Natural killer cell treated with Interleukin-12 subunit alpha and Interleukin-12 subunit beta and Interleukin-15 and Interleukin-18, amount 100 ng/mL, for 72 hours (primary cell): Measurements from ENCODE around the gene RPTOR. TPM values are rescaled to one million over a fixed set of nuclear protein-coding genes. Genes with fewer than 3 reads are reported as not detected.

ENCODE experiments used
- ATAC-seq, 2 donors: fragments of 150-1000 bp; cut with Tn5 transposase in 1 of 2; sonication (Bioruptor Pico), chemical (Tn5 transposase) in 1 of 2; 2 replicates each; pipeline ENCODE4 v1.10.0; 2021
- DNase-seq: peaks from one replicate; pipeline ENCODE4 v3.0.0; 2022; ENCODE audit warnings: low spot score
- H3K27ac Mint-ChIP-seq, 2 donors: 1 replicate in 1 of 2; 2 replicates in 1 of 2; pipeline ENCODE4 v1.8.0; 2022; ENCODE audit warnings: mixed read lengths in 2 of 2, mild to moderate bottlenecking in 1 of 2, moderate library complexity in 1 of 2
- H3K27me3 Mint-ChIP-seq, 2 donors: 1 replicate in 1 of 2; 2 replicates in 1 of 2; pipeline ENCODE4 v1.8.0; 2022; ENCODE audit warnings: mixed read lengths in 2 of 2
- H3K36me3 Mint-ChIP-seq: one replicate; pipeline ENCODE4 v1.8.0; 2022; ENCODE audit warnings: mixed read lengths
- H3K4me1 Mint-ChIP-seq, 2 donors: 1 replicate in 1 of 2; 2 replicates in 1 of 2; pipeline ENCODE4 v1.8.0; 2022; ENCODE audit warnings: low read depth in 2 of 2, mixed read lengths in 2 of 2, mild to moderate bottlenecking in 1 of 2
- H3K4me3 Mint-ChIP-seq: one replicate; pipeline ENCODE4 v1.8.0; 2022; ENCODE audit warnings: mixed read lengths
- H3K9me3 Mint-ChIP-seq: 2 replicates; pipeline ENCODE4 v1.8.0; 2022; ENCODE audit warnings: mixed read lengths
- total RNA-seq, 2 donors: library from RNA; stranded (reverse); gene quantifications; one replicate each; pipeline ENCODE4 v1.2.3, GENCODE V29; 2022

Gene RPTOR
- total RNA-seq, 2 donors from 2014 or later, result 44.1 to 92.4 TPM

- peak overlapping the region; percentile 78 to 81 for H3K27ac Mint-ChIP-seq
- peaks cover 28 to 33% of the 10 kb centered on the region in 2 donors for H3K4me1 Mint-ChIP-seq
- DNase-seq, result peak; percentile 73
- H3K4me3 Mint-ChIP-seq, result peak overlapping the region; percentile 77
- no peaks in the 10 kb centered on the region for H3K27me3 Mint-ChIP-seq
- H3K36me3 Mint-ChIP-seq, result no peaks in the 10 kb centered on the region
- no peaks in the 10 kb centered on the region for H3K9me3 Mint-ChIP-seq
- peak; percentile 86 to 90 for ATAC-seq
Observed at GRCh38 chr17:80847496-80848230, 303.0 kb downstream of the RPTOR start.

- Mint-ChIP-seq H3K27ac (peak overlapping the region; percentile 78 to 81), H3K36me3 (no peaks in the 10 kb centered on the region), H3K4me1 (peaks cover 31 to 33% of the 10 kb centered on the region in 2 donors), H3K9me3 (no peaks in the 10 kb centered on the region), H3K4me3 (peak overlapping the region; percentile 77), H3K27me3 (no peaks in the 10 kb centered on the region)
- DNase-seq (no peak), ATAC-seq (no peak)
Observed at GRCh38 chr17:80848449-80849102, 303.9 kb downstream of the RPTOR start.

- H3K27me3 Mint-ChIP-seq, result no peaks in the 10 kb centered on the region
- ATAC-seq (no peak), DNase-seq (no peak)
- H3K36me3 Mint-ChIP-seq, result no peaks in the 10 kb centered on the region
- H3K4me3 Mint-ChIP-seq, result no peak overlapping the region
- no peaks in the 10 kb centered on the region for H3K9me3 Mint-ChIP-seq
- peak overlapping the region; percentile 78 to 81 for H3K27ac Mint-ChIP-seq
- peaks cover 31 to 33% of the 10 kb centered on the region in 2 donors for H3K4me1 Mint-ChIP-seq
Observed at GRCh38 chr17:80849119-80849518, 304.5 kb downstream of the RPTOR start.

DNA sequence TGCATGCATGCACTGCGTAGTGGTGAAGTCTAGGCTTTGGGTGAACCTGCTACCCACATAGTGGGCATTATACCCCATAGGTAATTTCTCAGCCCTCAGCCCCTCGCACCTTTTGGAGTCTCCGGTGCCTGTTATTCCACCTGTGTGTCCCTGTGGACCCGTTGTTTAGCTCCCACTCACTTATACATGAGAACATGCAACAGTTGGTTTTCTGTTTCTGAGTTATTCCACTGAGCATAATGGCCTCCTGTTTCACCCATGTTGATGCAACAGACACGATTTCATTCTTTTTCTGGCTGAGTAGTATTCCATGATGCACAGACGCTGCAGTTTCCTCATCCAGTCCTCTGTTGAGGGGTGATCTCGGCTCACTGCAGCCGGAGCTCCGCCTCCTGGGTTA is 305.5 kb downstream of the RPTOR start:
- Mint-ChIP-seq H3K27ac (peak overlapping the region; percentile 16 to 27), H3K4me3 (no peak overlapping the region), H3K4me1 (peaks cover 37 to 41% of the 10 kb centered on the region in 2 donors), H3K9me3 (no peaks in the 10 kb centered on the region), H3K36me3 (no peaks in the 10 kb centered on the region), H3K27me3 (no peaks in the 10 kb centered on the region)
- no peak for DNase-seq
- no peak for ATAC-seq

- Mint-ChIP-seq H3K27me3 (no peaks in the 10 kb centered on the region), H3K4me3 (no peak overlapping the region), H3K27ac (peak overlapping the region in 1 of 2 donors; percentile 27), H3K4me1 (peaks cover 38 to 41% of the 10 kb centered on the region in 2 donors), H3K36me3 (no peaks in the 10 kb centered on the region), H3K9me3 (no peaks in the 10 kb centered on the region)
- DNase-seq (no peak), ATAC-seq (no peak)
Observed at GRCh38 chr17:80850817-80851216, 306.2 kb downstream of the RPTOR start.

GRCh38 chr17:80851277-80851925 is 306.8 kb downstream of the RPTOR start:
- Mint-ChIP-seq H3K27ac (no peak overlapping the region), H3K36me3 (no peaks in the 10 kb centered on the region), H3K4me3 (no peak overlapping the region), H3K4me1 (peaks cover 41 to 44% of the 10 kb centered on the region in 2 donors), H3K27me3 (no peaks in the 10 kb centered on the region), H3K9me3 (no peaks in the 10 kb centered on the region)
- ATAC-seq, result no peak
- no peak for DNase-seq

GRCh38 chr17:80852476-80853015 is 307.9 kb downstream of the RPTOR start:
- Mint-ChIP-seq H3K9me3 (no peaks in the 10 kb centered on the region), H3K4me1 (peaks cover 41 to 45% of the 10 kb centered on the region in 2 donors), H3K4me3 (no peak overlapping the region), H3K27ac (peak overlapping the region in 1 of 2 donors; percentile 100), H3K36me3 (no peaks in the 10 kb centered on the region), H3K27me3 (no peaks in the 10 kb centered on the region)
- no peak for ATAC-seq
- no peak for DNase-seq

GRCh38 chr17:80853076-80853475 is 308.4 kb downstream of the RPTOR start:
- Mint-ChIP-seq H3K9me3 (no peaks in the 10 kb centered on the region), H3K27me3 (no peaks in the 10 kb centered on the region), H3K36me3 (no peaks in the 10 kb centered on the region), H3K27ac (peak overlapping the region in 1 of 2 donors; percentile 100), H3K4me3 (no peak overlapping the region), H3K4me1 (peaks cover 40 to 41% of the 10 kb centered on the region in 2 donors)
- no peak for ATAC-seq
- DNase-seq, result no peak

GRCh38 chr17:80854220-80854619 is 309.6 kb downstream of the RPTOR start:
- Mint-ChIP-seq H3K36me3 (no peaks in the 10 kb centered on the region), H3K9me3 (no peaks in the 10 kb centered on the region), H3K4me1 (peaks cover 36 to 44% of the 10 kb centered on the region in 2 donors), H3K27ac (peak overlapping the region; percentile 99 to 100), H3K4me3 (no peak overlapping the region), H3K27me3 (no peaks in the 10 kb centered on the region)
- DNase-seq (no peak), ATAC-seq (no peak)

DNA sequence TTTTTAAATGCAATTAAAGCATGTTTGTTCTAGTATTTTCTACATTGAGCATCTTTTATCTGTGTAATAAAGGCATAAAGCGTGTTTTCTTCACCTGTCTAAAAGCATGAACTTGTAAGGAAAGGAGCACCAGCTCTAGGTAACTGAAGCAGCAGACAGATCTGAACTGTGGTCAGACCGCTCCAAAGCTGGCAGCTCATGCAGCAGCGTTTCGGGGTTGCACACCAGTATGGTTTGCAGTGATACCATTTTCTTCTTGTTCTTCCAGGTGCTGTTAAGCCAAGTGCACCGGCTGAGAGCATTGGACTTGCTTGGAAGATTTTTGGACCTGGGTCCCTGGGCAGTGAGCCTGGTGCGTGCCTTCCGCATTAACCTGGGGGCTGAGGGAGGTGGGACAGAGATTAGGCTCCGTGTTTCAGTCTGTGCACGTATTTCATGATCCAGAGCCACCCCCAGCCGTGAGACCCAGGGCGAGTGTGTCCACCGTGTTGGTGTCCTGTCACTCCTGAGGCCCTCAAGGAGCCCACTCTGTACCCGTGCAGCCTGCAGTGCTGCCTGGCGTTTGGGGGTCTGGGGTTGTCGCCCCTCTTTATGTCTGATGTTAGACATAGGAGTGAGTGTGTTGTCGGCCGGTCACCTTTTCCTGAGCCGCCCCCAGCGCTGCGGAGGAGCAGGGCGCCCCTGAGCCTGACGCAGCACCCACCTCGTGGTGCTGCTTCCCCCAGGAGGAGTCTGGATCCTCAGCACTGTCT is 310.7 kb downstream of the RPTOR start:
- peak overlapping the region; percentile 99 to 100 for H3K27ac Mint-ChIP-seq
- H3K4me3 Mint-ChIP-seq, result peak overlapping the region; percentile 76
- DNase-seq (no peak), ATAC-seq (no peak)
- no peaks in the 10 kb centered on the region for H3K36me3 Mint-ChIP-seq
- no peaks in the 10 kb centered on the region for H3K9me3 Mint-ChIP-seq
- H3K4me1 Mint-ChIP-seq, result peaks cover 37 to 46% of the 10 kb centered on the region in 2 donors
- no peaks in the 10 kb centered on the region for H3K27me3 Mint-ChIP-seq

- peak; percentile 95 for DNase-seq
- Mint-ChIP-seq H3K9me3 (no peaks in the 10 kb centered on the region), H3K27ac (peak overlapping the region; percentile 99 to 100), H3K4me1 (peaks cover 44 to 52% of the 10 kb centered on the region in 2 donors), H3K36me3 (no peaks in the 10 kb centered on the region), H3K27me3 (no peaks in the 10 kb centered on the region), H3K4me3 (peak overlapping the region; percentile 76)
- ATAC-seq, result peak; percentile 99 to 100
Observed at GRCh38 chr17:80855948-80856862, 311.6 kb downstream of the RPTOR start.

DNA sequence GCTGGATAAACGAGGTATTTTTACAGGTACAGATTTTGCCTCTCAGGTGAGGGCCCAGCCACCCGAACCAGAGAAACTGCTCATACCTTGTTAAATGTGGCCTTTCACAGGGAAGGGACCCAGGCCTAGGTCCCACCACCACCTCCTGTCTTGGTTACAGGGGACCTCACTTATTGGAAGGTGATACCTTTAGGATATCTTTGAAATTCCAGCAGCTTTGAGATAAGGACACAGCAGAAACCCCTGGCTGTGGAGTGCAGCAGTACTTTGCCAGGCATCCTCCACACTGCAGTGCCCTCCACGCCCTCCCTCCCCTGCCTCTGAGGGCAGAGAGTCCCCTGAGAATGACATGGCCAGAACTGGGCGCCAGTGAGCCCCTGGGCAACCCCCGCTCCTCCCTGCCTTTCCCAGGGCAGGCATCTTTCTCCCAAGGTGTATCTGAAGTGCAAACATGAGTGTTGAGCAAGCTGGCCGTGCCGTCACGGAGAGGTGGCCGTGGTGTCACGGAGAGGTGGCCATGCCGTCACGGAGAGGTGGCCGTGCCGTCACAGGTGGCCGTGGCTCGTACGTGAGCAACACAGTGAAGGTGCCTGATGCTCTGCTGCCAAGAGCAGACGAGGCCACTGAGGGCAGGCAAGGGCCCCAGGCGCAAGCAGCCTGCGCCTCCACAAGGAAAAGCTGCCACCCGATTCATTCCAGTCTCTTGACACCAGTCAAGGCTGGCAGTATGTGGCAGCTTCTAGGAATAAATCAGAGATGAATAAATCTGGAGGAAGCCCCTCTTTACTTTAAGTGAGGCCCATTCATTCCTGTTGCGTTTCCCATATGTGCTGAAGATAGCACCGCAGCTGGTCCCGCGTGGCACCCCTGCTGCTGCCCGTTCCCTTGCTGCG is 312.5 kb downstream of the RPTOR start:
- H3K4me1 Mint-ChIP-seq, result peaks cover 52 to 60% of the 10 kb centered on the region in 2 donors
- DNase-seq, result no peak
- no peaks in the 10 kb centered on the region for H3K36me3 Mint-ChIP-seq
- peak; percentile 25 to 54 for ATAC-seq
- peak overlapping the region; percentile 99 to 100 for H3K27ac Mint-ChIP-seq
- H3K4me3 Mint-ChIP-seq, result peak overlapping the region; percentile 76
- H3K27me3 Mint-ChIP-seq, result no peaks in the 10 kb centered on the region
- no peaks in the 10 kb centered on the region for H3K9me3 Mint-ChIP-seq
